Astrocyte of the cerebellum (primary cell): ENCODE measurements around the gene SMOC1.
A peak's percentile ranks its signal among the peaks of the same experiment; 100 is the strongest.

ENCODE experiments used
- DNase-seq: peaks from one replicate; pipeline ENCODE4 v3.0.0-alpha.2; 2011; ENCODE audit warnings: low read depth
- H3K4me3 ChIP-seq: 2 replicates; pipeline ENCODE4 v1.5.1; 2011; ENCODE audit warnings: mild to moderate bottlenecking, low read depth, low read length, moderate library complexity
- CTCF ChIP-seq: IDR thresholded peaks from 2 replicates; pipeline ENCODE4 v1.5.1; 2012; ENCODE audit warnings: low read length, low read depth, moderate library complexity, mild to moderate bottlenecking; ENCODE audit errors: missing control alignments
- in situ Hi-C: cut with HindIII; loops from 2 replicates; pipeline ENCODE4 v1.10.0; 2017; ENCODE audit warnings: low sequenced_read_pairs

Gene SMOC1

GRCh38 chr14:70036665-70037064 lies 157.4 kb downstream of the SMOC1 start:
- peak; percentile 16 for TF ChIP-seq CTCF
- no peak overlapping the region for H3K4me3 ChIP-seq
- in situ Hi-C loops = loop anchor here (25.0 kb wide), 1 partner anchor 224 kb away; no protein-coding TSS in a partner anchor
- DNase-seq = no peak

GRCh38 chr14:70043001-70043400 lies 163.8 kb downstream of the SMOC1 start:
- H3K4me3 ChIP-seq = no peak overlapping the region
- no peak for TF ChIP-seq CTCF
- in situ Hi-C loops = loop anchor here (25.0 kb wide), 1 partner anchor 231 kb away; no protein-coding TSS in a partner anchor
- DNase-seq = no peak

- in situ Hi-C loops = loop anchor here (25.0 kb wide), 1 partner anchor 233 kb away; no protein-coding TSS in a partner anchor
- no peak for DNase-seq
- TF ChIP-seq CTCF = no peak
- no peak overlapping the region for H3K4me3 ChIP-seq
Measured at GRCh38 chr14:70045310-70045709, 166.1 kb downstream of the SMOC1 start.

GRCh38 chr14:70045844-70046535 lies 166.8 kb downstream of the SMOC1 start:
- peak; percentile 63 for TF ChIP-seq CTCF
- DNase-seq = no peak
- H3K4me3 ChIP-seq = no peak overlapping the region
- in situ Hi-C loops = loop anchor here (25.0 kb wide), 1 partner anchor 234 kb away; no protein-coding TSS in a partner anchor

GRCh38 chr14:70047598-70048312 lies 168.5 kb downstream of the SMOC1 start:
- no peak for TF ChIP-seq CTCF

GRCh38 chr14:70048313-70048654 lies 169.1 kb downstream of the SMOC1 start:
- no peak for TF ChIP-seq CTCF
- DNase-seq = no peak
- no peak overlapping the region for H3K4me3 ChIP-seq
- in situ Hi-C loops = loop anchor here (25.0 kb wide), 1 partner anchor 236 kb away; no protein-coding TSS in a partner anchor

More at GRCh38 chr14:70047598-70048312, 168.5 kb downstream of the SMOC1 start:
- no peak for DNase-seq
- in situ Hi-C loops = loop anchor here (25.0 kb wide), 1 partner anchor 235 kb away; no protein-coding TSS in a partner anchor
- no peak overlapping the region for H3K4me3 ChIP-seq
